Activated B cell treated with CpG ODN at 0.5 μM for 24 hours (primary cell): ENCODE measurements around the gene ENPP3. TPM values are rescaled to one million over a fixed set of nuclear protein-coding genes. Genes with fewer than 3 reads are reported as not detected.

Source experiments
- ATAC-seq: fragments of 200-7000 bp; cut with Tn5 transposase; one replicate; pipeline ENCODE4 v1.10.0; 2021; ENCODE audit warnings: low read depth, mild to moderate bottlenecking, moderate library complexity
- CTCF ChIA-PET: fragments of 350-600 bp; sonication (Branson Sonifier 250); formaldehyde crosslinking; loops from one replicate; lab custom pipeline; 2021; ENCODE audit warnings: antibody characterized with exemption; lab: Charles Lee
- POLR2A ChIA-PET: fragments of 350-600 bp; sonication (Branson Sonifier 250); formaldehyde crosslinking; loops from one replicate; lab custom pipeline; 2021; ENCODE audit warnings: antibody characterized with exemption; lab: Charles Lee
- DNase-seq: peaks from one replicate; pipeline ENCODE4 v3.0.0; 2022
- H3K27ac Mint-ChIP-seq: one replicate; pipeline ENCODE4 v1.8.0; 2020; ENCODE audit warnings: mixed read lengths
- H3K27me3 Mint-ChIP-seq: one replicate; pipeline ENCODE4 v1.8.0; 2021; ENCODE audit warnings: mixed read lengths
- H3K36me3 Mint-ChIP-seq: one replicate; pipeline ENCODE4 v1.8.0; 2021; ENCODE audit warnings: low read depth, mixed read lengths
- H3K4me1 Mint-ChIP-seq: one replicate; pipeline ENCODE4 v1.8.0; 2021; ENCODE audit warnings: mixed read lengths
- H3K4me3 Mint-ChIP-seq: one replicate; pipeline ENCODE4 v1.8.0; 2020; ENCODE audit warnings: mild to moderate bottlenecking, mixed read lengths
- H3K9me3 Mint-ChIP-seq: one replicate; pipeline ENCODE4 v1.8.0; 2020; ENCODE audit warnings: mixed read lengths
- intact Hi-C: fragments of 100-400 bp; cut with micrococcal nuclease; formaldehyde crosslinking; loops from one replicate; pipeline ENCODE4 v1.15.1; 2024
- total RNA-seq: library from RNA; stranded (reverse); gene quantifications from 2 replicates; pipeline ENCODE4 v1.2.3, GENCODE V29; 2022
- TF ChIP-seq, protein P1 (sequence below): fragments of 200-600 bp; IDR thresholded peaks from one replicate; pipeline ENCODE4 v1.8.0; 2022; ENCODE audit warnings: antibody characterized with exemption, mild to moderate bottlenecking

ENPP3 gene
- total RNA-seq, 1 donor from 2014 or later: 0.29 TPM

- H3K36me3 Mint-ChIP-seq: no peaks in the 10 kb centered on the region
- no peak overlapping the region for H3K27ac Mint-ChIP-seq
- peaks cover 3% of the 10 kb centered on the region for H3K9me3 Mint-ChIP-seq
- TF ChIP-seq, protein P1, sequence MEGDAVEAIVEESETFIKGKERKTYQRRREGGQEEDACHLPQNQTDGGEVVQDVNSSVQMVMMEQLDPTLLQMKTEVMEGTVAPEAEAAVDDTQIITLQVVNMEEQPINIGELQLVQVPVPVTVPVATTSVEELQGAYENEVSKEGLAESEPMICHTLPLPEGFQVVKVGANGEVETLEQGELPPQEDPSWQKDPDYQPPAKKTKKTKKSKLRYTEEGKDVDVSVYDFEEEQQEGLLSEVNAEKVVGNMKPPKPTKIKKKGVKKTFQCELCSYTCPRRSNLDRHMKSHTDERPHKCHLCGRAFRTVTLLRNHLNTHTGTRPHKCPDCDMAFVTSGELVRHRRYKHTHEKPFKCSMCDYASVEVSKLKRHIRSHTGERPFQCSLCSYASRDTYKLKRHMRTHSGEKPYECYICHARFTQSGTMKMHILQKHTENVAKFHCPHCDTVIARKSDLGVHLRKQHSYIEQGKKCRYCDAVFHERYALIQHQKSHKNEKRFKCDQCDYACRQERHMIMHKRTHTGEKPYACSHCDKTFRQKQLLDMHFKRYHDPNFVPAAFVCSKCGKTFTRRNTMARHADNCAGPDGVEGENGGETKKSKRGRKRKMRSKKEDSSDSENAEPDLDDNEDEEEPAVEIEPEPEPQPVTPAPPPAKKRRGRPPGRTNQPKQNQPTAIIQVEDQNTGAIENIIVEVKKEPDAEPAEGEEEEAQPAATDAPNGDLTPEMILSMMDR: no peak
- peaks cover 3% of the 10 kb centered on the region for H3K4me1 Mint-ChIP-seq
- no peak overlapping the region for H3K4me3 Mint-ChIP-seq
- intact Hi-C loops: no loop called here
- POLR2A ChIA-PET: no interaction called here
- ATAC-seq (no peak), DNase-seq (no peak)
- CTCF ChIA-PET: no interaction called here
- H3K27me3 Mint-ChIP-seq: no peaks in the 10 kb centered on the region
These were observed 36.1 kb downstream of the ENPP3 start for GRCh38 chr6:131673184-131673583.

GRCh38 chr6:131678442-131678841 is 41.3 kb downstream of the ENPP3 start:
- ATAC-seq: no peak
- Mint-ChIP-seq H3K4me3 (no peak overlapping the region), H3K27ac (no peak overlapping the region), H3K9me3 (no peaks in the 10 kb centered on the region), H3K4me1 (peaks cover 19% of the 10 kb centered on the region), H3K27me3 (no peaks in the 10 kb centered on the region), H3K36me3 (no peaks in the 10 kb centered on the region)
- intact Hi-C loops: no loop called here
- TF ChIP-seq, protein P1: no peak
- CTCF ChIA-PET: no interaction called here
- POLR2A ChIA-PET: no interaction called here
- no peak for DNase-seq

DNA sequence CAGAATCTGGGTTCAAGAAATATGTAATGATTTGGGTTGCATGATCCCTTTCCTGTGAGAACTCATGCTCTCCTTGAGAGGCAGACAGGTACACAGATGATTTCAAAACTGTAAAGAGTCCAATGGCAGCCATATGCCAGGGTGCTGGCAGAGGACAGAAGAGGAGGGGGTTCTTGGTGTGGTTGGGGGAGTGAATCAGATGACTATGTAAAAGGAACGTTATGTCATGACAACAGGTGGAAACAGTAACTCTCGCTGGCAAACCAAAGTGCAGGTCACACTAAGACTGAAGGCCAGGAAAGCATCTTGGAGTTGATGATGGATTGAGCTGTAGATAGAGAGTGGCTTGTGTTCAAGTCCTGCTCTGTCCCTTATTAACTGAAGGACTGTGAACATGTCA is 43.8 kb downstream of the ENPP3 start:
- TF ChIP-seq, protein P1: no peak
- DNase-seq (no peak), ATAC-seq (no peak)
- Mint-ChIP-seq H3K9me3 (no peaks in the 10 kb centered on the region), H3K36me3 (no peaks in the 10 kb centered on the region), H3K27ac (no peak overlapping the region), H3K27me3 (no peaks in the 10 kb centered on the region), H3K4me1 (peaks cover 38% of the 10 kb centered on the region), H3K4me3 (no peak overlapping the region)
- intact Hi-C loops: loop anchor here (10.0 kb wide), 1 partner anchor 616 kb away; the partner anchor contains the start of gene EPB41L2
- ChIA-PET POLR2A (no interaction called here), CTCF (no interaction called here)

- ChIA-PET CTCF (no interaction called here), POLR2A (no interaction called here)
- Mint-ChIP-seq H3K27me3 (no peaks in the 10 kb centered on the region), H3K4me3 (no peak overlapping the region), H3K4me1 (peaks cover 43% of the 10 kb centered on the region), H3K36me3 (no peaks in the 10 kb centered on the region), H3K27ac (no peak overlapping the region), H3K9me3 (no peaks in the 10 kb centered on the region)
- DNase-seq (no peak), ATAC-seq (no peak)
- TF ChIP-seq, protein P1: no peak
- intact Hi-C loops: loop anchor here (10.0 kb wide), 1 partner anchor 617 kb away; the partner anchor contains the start of gene EPB41L2
These were observed 44.5 kb downstream of the ENPP3 start for GRCh38 chr6:131681585-131681984.

GRCh38 chr6:131682442-131682841 is 45.3 kb downstream of the ENPP3 start:
- H3K9me3 Mint-ChIP-seq: no peaks in the 10 kb centered on the region
- CTCF ChIA-PET: no interaction called here

More at GRCh38 chr6:131682442-131682841, 45.3 kb downstream of the ENPP3 start:
- no peak overlapping the region for H3K4me3 Mint-ChIP-seq
- peaks cover 51% of the 10 kb centered on the region for H3K4me1 Mint-ChIP-seq
- H3K27me3 Mint-ChIP-seq: no peaks in the 10 kb centered on the region
- no peak overlapping the region for H3K27ac Mint-ChIP-seq
- DNase-seq (no peak), ATAC-seq (no peak)
- intact Hi-C loops: loop anchor here (2.0 to 10.0 kb wide), 2 partner anchors 618 to 830 kb away; partner anchors contain the start of genes EPB41L2 and STX7
- H3K36me3 Mint-ChIP-seq: no peaks in the 10 kb centered on the region
- TF ChIP-seq, protein P1: no peak
- POLR2A ChIA-PET: no interaction called here
